ENCODE results near the gene PKM.

PKM gene

DNA sequence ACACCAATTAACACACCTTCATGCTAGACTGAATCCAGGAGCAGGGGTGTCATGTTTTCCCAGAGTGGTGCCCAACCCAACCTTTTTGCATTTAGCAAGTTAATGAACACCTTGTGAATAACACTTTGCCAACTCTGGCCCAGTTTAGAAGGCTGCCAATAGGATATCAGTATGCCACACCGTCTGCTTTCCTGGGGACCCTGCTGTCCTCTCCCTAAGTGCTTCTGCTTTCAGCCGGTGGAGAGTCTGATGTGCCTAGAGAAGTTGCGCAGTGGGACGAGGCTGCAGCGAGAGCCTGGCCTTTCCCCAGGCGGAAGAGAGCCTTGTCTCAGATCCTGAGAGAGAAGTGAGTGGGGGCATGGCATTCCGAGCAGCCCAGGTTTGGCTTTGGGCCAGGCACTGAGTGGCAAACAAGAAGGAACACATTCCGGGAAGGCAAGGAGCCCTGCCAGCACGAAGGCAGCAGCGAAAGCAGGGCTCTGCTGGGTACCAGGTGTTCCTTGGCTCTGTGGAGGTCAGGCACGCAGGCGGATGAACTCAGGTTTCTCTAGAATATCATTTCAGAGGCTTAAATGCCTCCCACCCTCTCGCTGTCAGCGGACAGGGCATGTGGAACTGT is 75.9 kb downstream of the PKM start:
- FAIRE-seq, result no peak

DNA sequence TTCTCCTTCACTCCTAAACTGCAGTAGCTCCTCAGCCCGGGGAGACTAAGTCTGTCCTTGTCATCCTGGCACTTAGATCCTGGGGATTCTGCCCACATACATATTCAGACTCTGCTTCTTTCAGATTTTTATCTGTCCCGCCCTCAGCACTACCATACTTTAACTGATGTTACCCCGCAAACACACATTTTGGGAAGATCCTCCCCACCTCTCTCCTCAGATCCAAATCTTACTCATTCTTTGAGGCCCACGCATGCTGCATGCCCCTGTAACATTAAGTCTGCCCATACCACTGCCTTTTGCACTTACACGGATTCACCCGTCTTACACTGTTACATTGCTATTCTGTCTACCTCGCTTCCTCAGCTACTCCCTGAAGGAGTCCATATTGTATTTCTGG is 76.7 kb downstream of the PKM start:
- FAIRE-seq, result no peak

DNA sequence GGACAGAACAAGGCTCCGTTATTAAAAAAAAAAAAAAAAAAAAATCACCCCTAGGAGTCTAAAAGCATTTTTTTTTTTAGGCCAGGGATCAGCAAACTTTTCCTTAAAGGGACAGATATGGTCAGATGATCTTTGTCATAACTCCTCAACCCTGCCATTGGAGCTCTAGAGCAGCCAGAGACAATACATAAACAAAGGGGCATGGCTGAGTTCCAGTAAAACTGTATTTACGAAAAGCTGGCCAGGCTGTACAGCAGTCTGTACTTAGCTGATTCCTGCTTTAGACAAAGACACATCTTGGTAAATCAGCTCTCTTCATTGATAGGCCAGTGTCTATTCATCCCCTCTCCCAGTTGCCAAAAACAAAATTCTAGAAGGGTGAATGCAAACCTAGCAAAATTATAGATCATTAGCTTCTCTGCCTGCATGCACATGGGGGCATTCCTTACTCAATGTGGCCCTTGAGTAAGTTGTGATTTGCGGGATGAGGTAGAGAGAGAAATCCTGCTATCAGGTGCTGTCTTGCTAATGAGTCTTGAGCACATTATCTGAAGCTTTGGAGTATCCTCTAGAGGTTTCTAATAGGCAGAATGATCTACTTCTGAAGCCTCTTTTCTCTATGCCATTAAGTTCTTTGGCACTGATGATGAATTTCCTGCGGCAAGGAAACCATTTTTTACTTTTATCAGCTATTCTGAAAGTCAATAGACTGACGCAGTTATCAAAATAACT is 77.6 kb downstream of the PKM start:
- no peak for FAIRE-seq

Data from endometrium (tissue), 2 donors.